Neural crest cell (in vitro differentiated cells): ENCODE data around the gene TCERG1L. TPM values are rescaled to one million over a fixed set of nuclear protein-coding genes. Genes with fewer than 3 reads are reported as not detected.

ENCODE experiments used
- DNase-seq: peaks from one replicate; pipeline ENCODE4 v3.0.0; 2021; ENCODE audit warnings: low read depth, mixed read lengths, low spot score
- H3K27ac Mint-ChIP-seq: one replicate; pipeline ENCODE4 v1.8.0; 2021; ENCODE audit warnings: mild to moderate bottlenecking, mixed read lengths; ENCODE audit not compliant: unreplicated experiment
- H3K27me3 Mint-ChIP-seq: 2 replicates; pipeline ENCODE4 v1.8.0; 2021; ENCODE audit warnings: low read depth, mild to moderate bottlenecking, mixed read lengths
- H3K36me3 Mint-ChIP-seq: 2 replicates; pipeline ENCODE4 v1.8.0; 2021; ENCODE audit warnings: low read depth, mild to moderate bottlenecking, mixed read lengths
- H3K4me1 Mint-ChIP-seq: 2 replicates; pipeline ENCODE4 v1.8.0; 2021; ENCODE audit warnings: mixed read lengths
- H3K4me3 Mint-ChIP-seq: one replicate; pipeline ENCODE4 v1.8.0; 2021; ENCODE audit warnings: mild to moderate bottlenecking, mixed read lengths
- H3K9me3 Mint-ChIP-seq: 2 replicates; pipeline ENCODE4 v1.8.0; 2021; ENCODE audit warnings: mixed read lengths
- CTCF ChIP-seq: fragments of 200-600 bp; sonication (generic); conservative IDR thresholded peaks from 2 replicates; pipeline ENCODE4 v1.5.0; 2021; ENCODE audit warnings: antibody characterized with exemption, mild to moderate bottlenecking
- total RNA-seq: library from RNA; stranded (reverse); gene quantifications from 2 replicates; pipeline ENCODE4 v1.2.1, GENCODE V29; 2021

The TCERG1L gene
- total RNA-seq, 1 donor from 2014 or later, result 0.96 TPM

DNA sequence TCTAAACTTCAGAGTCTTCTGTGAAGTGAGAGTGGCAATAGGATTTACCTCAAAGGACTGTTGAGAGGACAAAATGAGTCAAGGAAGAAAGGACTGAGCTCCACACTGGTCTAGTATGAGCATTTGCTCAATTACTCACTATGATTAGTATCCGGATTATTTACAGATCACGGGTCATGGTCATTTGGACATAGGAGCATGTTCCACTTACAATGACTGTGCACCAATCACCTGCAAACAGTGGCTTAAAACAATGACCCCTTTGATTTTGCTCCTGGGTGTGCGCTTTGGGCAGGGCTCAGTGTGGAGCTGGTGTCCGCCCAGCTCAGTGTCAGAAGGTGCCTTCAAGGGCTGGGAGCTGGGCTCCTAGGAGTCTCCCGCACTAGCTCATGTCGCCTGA, 225.4 kb downstream of the TCERG1L start:
- DNase-seq, result no peak
- H3K4me3 Mint-ChIP-seq, result no peak overlapping the region
- H3K27me3 Mint-ChIP-seq, result no peaks in the 10 kb centered on the region
- no peak overlapping the region for H3K27ac Mint-ChIP-seq
- H3K36me3 Mint-ChIP-seq, result no peaks in the 10 kb centered on the region
- TF ChIP-seq CTCF, result no peak
- H3K9me3 Mint-ChIP-seq, result no peaks in the 10 kb centered on the region
- peaks cover 20% of the 10 kb centered on the region for H3K4me1 Mint-ChIP-seq

GRCh38 chr10:131085091-131085860, 226.2 kb downstream of the TCERG1L start:
- Mint-ChIP-seq H3K9me3 (no peaks in the 10 kb centered on the region), H3K4me1 (peaks cover 20% of the 10 kb centered on the region), H3K27me3 (no peaks in the 10 kb centered on the region), H3K27ac (peak overlapping the region; percentile 37), H3K36me3 (no peaks in the 10 kb centered on the region), H3K4me3 (no peak overlapping the region)
- DNase-seq, result no peak
- no peak for TF ChIP-seq CTCF

GRCh38 chr10:131084791-131085090, 226.8 kb downstream of the TCERG1L start:
- no peak overlapping the region for H3K4me3 Mint-ChIP-seq
- no peaks in the 10 kb centered on the region for H3K9me3 Mint-ChIP-seq
- H3K27me3 Mint-ChIP-seq, result no peaks in the 10 kb centered on the region
- H3K36me3 Mint-ChIP-seq, result no peaks in the 10 kb centered on the region
- no peak for DNase-seq
- TF ChIP-seq CTCF, result no peak
- peaks cover 20% of the 10 kb centered on the region for H3K4me1 Mint-ChIP-seq
- no peak overlapping the region for H3K27ac Mint-ChIP-seq

- peak; percentile 26 for TF ChIP-seq CTCF
- Mint-ChIP-seq H3K4me1 (peaks cover 20% of the 10 kb centered on the region), H3K27ac (peak overlapping the region; percentile 71), H3K36me3 (no peaks in the 10 kb centered on the region), H3K4me3 (no peak overlapping the region), H3K9me3 (no peaks in the 10 kb centered on the region), H3K27me3 (no peaks in the 10 kb centered on the region)
- no peak for DNase-seq
Observed at GRCh38 chr10:131083915-131084790, 227.4 kb downstream of the TCERG1L start.

DNA sequence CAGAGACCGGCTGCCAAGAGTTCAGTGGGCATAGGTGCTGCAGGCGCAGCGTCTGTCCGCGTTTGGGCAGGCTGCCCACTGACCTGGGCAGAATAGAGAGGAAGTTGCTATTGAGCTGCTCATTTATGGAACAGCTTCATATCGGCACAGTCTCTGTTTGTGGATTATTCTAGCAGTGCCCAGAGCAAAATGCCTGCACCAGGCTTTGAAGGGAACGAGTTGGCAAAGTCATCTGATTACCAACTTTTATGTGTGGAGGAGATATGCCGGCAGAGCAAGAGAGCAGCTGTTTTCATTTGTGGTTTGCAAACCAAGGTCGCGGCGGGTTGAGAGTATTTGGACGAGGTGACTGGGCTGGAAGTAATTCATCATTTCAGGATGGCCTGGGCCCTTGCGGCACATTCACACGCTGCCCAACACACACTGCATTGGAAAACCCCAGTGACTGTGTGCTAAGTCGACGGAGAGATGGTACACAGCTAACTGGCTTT, 228.5 kb downstream of the TCERG1L start:
- Mint-ChIP-seq H3K36me3 (no peaks in the 10 kb centered on the region), H3K4me3 (no peak overlapping the region), H3K4me1 (peaks cover 20% of the 10 kb centered on the region), H3K27ac (no peak overlapping the region), H3K27me3 (no peaks in the 10 kb centered on the region), H3K9me3 (no peaks in the 10 kb centered on the region)
- DNase-seq, result no peak
- no peak for TF ChIP-seq CTCF
